NCI-H1105 (cell line): ENCODE results near the gene PPP2R1A.
"Not testable (repeated sequence)": the region's sequence is repeated elsewhere in the genome, so short reads cannot be mapped to it uniquely, and the experiment has no call there.

Experiments used
- DNase-seq: peaks from one replicate; lab custom pipeline; 2025; lab: John Stamatoyannopoulos, UW

The PPP2R1A gene

DNA sequence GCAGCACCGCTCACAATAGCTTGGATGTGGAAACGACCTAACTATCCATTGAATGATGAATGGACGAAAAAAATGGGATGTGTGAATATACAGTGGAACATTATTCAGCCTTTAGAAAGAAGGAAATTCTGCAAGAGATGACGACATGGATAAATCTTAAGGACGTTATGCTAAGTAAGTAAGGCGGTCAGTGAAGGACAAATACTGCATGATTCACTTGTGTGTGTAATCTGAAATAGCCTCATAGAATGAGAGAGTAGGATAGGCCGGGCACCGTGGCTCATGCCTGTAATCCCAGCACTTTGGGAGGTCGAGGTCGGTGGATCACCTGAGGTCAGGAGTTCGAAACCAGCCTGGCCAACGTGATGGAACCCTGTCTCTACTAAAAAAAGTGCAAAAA is 54.2 kb downstream of the PPP2R1A start:
- no peak for DNase-seq

DNA sequence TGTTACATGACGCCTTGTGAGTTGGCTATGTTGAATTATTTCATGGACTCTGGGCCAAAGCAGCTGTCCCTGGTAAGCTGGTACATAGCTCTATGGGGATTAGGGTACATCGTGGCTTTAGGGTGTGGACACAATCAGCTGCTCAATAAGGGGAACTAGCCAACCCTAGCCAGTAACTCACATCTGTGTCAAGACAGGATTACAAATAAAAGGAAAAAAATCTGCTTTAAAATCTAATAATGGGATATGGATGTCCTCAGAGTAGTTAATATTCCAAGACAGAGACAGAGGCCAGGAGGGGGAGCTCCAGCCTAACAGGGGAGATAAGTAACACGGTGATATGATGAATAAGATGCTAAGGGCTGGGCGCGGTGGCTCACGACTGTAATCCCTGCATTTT is 58.4 kb downstream of the PPP2R1A start:
- peak; percentile 6 for DNase-seq

DNA sequence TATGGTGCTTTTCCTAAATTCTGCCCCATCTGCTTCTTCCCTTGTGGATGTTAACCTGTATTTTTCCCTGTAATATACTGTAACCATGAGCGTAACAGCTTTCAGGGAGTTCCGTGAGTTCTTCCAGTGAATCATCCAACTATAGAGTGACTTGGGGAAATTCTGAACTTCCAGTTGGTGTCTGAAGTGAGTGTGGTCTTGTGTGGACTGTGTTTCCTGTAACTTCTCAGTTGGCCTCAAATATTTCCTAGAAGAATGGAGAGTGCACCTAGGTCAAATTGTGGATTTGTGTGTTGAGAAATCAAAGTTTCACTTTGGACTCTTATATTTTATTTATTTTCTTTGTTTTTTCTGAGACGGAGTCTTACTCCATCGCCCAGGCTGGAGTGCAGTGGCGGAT is 68.6 kb downstream of the PPP2R1A start:
- no peak for DNase-seq

DNA sequence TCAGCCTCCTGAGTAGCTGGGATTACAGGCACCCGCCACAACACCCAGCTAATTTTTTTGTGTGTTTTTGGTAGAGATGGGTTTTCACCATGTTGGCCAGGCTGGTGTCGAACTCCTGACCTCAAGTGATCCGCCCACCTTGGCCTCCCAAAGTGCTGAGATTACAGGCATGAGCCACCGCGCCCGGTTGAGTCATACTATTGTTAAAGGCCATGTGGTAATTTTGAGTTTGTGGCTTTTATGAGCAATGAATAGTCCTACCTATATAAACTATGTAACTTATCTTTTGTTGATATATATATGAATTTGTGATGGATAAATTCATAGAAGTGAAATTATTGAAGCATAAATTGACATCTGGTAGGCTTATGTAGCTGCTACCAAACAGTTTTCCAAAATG is 75.7 kb downstream of the PPP2R1A start:
- DNase-seq = not testable (repeated sequence)

DNA sequence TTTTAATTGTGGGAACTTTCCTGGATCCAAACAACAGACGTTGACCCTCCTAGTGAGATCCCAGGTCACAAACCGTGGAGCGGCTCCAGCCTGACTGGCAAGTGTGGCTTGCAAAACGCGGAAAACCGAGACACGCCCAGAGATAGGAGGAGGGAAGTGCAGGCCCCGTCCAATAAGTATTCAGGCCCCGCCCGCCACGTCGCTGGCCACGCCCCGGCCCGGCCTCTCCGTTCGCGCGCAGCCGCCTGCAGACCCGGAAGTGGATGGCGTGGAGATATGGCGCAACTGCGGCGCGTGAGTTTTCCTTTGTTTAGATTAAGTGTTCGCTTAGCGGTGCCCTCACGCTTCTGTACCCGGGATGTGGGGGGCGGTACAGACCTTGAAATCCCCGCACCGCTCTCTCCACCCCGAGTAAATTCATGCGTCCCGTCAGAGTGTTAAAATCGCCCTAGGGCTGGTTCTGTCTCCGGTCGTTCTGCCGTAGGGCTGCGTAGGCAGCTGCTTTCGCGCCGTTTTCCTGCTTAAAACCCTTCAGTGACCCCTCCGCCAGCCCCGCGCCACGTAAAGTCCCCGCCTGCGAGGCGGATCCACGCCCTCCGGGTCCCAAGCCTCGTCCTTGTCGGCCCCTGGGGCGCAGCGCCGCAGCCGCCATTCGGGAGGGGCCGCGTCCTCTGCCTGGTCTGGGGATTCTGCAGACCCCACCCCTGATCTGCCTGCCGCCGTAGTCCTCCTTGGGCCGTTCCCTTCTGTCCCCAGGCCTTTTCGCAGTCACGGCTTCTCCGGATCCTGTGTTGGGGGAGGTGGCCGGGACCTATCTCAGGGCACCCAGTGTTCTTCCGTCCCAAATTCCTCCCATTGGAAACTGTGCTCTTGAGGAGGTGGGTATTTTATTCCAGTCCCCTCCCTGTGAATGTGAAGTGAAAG is 79.7 kb downstream of the PPP2R1A start, which contains the start of gene ZNF766:
ZNF766 (plus strand) TSS at position 250 of the 924 bp plus-strand sequence; CDS start at position 277, 27 bp downstream.
- peak; percentile 98 for DNase-seq

DNA sequence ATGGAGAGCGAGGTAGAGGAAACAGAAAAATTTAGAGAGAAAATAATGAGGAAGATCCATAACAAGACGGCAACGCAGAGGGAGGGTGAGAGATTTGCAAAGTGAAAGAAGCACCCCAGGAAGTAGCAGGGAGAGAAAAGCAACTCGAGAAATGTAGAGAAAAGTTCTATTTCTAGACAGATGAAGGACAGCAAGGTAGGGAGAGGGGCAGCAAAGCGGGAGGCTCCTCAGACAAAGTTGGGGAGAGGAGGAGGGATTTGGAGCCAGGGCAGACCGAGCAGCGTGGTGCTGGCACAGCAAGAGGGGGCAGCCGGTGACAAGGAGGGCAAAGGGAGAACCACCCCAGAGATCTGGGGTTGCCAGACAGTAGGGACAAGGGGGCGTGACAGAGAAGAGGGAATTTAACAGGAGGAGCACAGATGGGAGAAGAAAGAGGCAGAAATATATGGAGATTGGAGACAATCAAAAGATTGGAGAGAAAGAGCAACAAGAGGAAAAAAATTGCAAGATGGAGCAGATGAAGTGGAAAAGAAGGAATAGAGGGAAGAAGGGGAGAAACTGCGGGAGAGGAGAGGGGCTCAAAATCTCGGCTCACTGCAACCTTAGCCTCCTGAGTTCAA is 80.5 kb downstream of the PPP2R1A start:
- peak; percentile 19 for DNase-seq

DNA sequence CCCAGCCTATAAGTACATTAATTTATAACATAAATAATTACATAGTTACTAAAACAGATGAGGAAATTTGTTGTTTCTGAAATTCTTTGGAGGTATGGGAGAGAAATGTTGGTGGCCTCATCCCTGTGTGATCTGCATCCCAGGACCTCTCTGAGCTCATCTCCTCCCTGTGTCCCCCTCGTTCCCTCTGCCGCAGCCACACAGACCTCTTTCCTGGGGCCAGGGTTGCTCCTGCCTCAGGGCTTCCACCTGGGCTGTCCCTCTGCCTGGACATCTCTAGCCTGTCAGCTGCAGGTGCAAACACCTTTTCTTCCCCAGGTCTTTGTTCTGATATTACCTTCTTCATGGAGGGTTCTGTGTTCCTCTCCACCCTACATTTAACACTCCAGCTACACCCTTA is 83.4 kb downstream of the PPP2R1A start:
- DNase-seq = no peak

DNA sequence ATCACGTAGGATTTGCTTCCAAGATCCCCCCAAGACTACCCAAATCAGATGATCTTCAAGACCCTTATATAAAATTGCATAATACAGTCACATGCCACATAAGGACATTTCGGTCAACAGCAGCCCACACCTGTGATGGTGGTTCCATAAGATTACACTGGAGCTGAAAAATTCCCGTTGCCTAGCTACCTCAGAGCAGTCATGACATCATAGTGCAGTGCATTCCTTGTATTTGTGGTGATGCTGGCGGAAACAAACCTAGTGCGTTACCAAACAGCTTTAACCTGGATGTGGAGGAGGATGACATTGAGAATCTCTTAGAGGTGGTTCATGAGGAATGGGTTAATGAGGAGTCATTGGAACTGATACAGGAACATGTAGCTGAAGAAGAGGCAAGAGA is 84.3 kb downstream of the PPP2R1A start:
- no peak for DNase-seq

DNA sequence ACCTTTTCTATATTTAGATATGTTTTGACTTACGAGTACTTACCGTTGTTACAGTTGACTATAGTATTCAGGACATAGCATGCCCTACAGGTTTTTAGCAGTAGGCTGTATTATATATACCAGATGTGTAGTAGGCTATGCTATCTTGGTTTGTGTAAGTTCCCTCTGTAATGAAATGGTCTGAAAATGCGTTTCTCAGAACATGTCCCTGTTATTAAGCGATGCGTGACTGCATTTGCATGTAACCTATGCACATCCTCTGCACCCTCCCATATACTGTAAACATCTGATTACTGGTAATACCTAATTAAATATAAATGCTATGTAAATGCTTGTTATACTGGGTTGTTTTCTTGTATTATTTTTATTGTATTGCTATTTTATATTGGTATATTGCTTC is 86.1 kb downstream of the PPP2R1A start:
- no peak for DNase-seq

DNA sequence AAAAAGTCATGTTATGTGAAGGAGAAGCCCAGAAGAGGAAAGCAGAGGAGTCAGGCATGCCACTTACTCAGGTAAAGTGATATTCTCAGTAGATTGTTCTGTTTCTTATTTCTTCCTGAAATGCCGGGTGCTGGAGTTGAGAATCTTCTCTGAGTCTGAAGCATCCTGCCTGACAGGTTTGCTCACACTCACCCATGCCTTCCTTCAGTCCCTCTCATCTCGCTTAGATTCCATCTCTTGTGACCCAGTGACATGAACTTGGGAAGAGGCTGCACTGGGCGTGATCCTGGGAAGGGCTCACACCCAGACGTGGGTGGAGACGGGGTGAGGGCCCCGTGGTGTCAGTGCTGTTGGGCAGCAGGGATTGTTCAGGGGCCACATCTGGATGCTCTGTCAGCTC is 87.6 kb downstream of the PPP2R1A start:
- no peak for DNase-seq
